ENCODE measurements around the gene ATRNL1. TPM values are rescaled to one million over a fixed set of nuclear protein-coding genes. Genes with fewer than 3 reads are reported as not detected.

ATRNL1 gene
- total RNA-seq, 1 donor from 2014 or later, result 0.93 TPM

DNA sequence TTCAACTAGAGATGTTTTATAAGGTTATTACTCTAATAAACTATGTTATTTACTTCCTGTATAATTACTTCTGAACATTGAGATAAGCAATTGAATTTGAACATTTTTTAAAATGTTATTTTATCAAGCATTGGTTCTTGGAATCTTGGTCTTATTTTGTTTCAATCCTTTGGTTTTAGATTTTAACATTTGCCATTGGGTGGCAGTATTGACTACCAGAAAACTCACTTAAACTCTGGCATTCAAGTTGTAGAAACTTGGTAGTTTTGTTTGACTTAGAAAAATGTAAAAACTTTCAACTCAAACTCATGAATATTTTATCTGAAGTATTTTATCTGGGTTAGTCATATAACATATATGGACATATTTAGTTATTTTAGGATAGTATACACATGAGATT is 48.1 kb downstream of the ATRNL1 start:
- DNase-seq (no peak), ATAC-seq (no peak)
- Histone ChIP-seq H3K4me1 (no peaks in the 10 kb centered on the region), H3K4me3 (no peak overlapping the region), H3K27me3 (no peaks in the 10 kb centered on the region), H3K36me3 (no peaks in the 10 kb centered on the region), H3K9me3 (no peaks in the 10 kb centered on the region), H3K27ac (no peak overlapping the region)
- TF ChIP-seq CTCF (IDR thresholded peaks at IDR 0.05), result peak; percentile 34
- intact Hi-C loops (cut with DNase I), result no loop called here

DNA sequence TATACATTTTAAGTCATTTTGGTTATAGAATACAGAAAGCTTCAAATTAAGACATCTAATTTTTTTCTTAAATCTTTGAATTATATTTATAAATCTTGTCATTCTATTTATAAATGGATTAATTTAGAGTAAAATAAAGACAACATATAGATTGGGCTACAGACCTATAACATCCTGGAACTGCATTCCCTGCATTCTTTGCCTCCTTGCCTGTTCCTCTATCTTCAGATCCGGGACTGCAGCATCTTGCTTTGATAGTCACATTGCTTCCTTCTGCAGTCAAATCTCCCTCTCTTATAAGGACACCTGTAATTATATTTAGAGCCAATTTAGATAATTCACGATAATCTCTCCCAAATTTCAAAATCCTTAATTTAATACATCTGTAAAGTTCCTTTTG is 64.2 kb downstream of the ATRNL1 start:
- no peaks in the 10 kb centered on the region for H3K9me3 ChIP-seq
- H3K27me3 ChIP-seq, result no peaks in the 10 kb centered on the region
- ATAC-seq (no peak), DNase-seq (no peak)
- H3K4me3 ChIP-seq, result no peak overlapping the region
- H3K27ac ChIP-seq, result no peak overlapping the region
- H3K4me1 ChIP-seq, result no peaks in the 10 kb centered on the region
- H3K36me3 ChIP-seq, result no peaks in the 10 kb centered on the region
- TF ChIP-seq CTCF (IDR thresholded peaks at IDR 0.05), result no peak
- intact Hi-C loops (cut with DNase I), result no loop called here

DNA sequence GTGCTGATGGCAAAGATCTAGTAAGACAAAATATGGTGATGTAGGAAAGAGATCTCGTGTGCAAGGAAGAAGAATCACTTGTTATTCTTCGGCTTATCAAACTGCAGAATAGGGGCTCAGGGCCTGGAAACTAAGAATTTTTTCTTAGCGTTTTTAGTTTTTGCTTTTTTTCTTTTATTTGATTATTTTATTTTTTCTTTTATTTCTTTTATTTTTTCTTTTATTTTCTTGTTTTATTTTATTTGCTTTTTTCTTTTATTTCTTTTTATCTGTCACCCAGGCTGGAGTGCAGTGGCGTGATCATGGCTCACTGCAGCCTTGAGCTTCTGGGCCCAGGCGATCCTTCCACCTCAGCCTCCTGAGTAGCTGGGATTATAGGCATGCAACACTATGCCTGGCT is 70.0 kb downstream of the ATRNL1 start:
- DNase-seq (no peak), ATAC-seq (no peak)
- intact Hi-C loops (cut with DNase I), result no loop called here
- no peak overlapping the region for H3K4me3 ChIP-seq
- H3K27me3 ChIP-seq, result no peaks in the 10 kb centered on the region
- no peak for TF ChIP-seq CTCF (IDR thresholded peaks at IDR 0.05)
- no peak overlapping the region for H3K27ac ChIP-seq
- no peaks in the 10 kb centered on the region for H3K4me1 ChIP-seq
- H3K36me3 ChIP-seq, result no peaks in the 10 kb centered on the region
- no peaks in the 10 kb centered on the region for H3K9me3 ChIP-seq

DNA sequence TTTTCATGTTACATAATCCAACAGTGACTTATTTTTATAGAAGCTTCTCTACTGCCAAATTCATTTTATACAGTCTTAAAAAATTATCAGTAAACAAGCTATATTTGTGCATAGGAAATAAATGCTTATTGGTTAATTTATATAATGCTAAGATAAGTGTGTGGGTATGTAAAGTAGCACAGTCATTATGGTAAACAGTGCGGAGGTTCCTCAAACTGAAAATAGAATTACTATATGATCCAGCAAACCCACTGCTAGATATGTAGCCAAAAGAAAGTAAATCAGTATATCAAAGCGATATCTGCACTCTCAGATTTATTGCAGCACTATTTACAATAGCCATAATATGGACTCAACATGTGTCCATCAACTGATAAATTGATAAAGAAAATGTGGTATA is 71.1 kb downstream of the ATRNL1 start:
- H3K27ac ChIP-seq, result no peak overlapping the region
- no peaks in the 10 kb centered on the region for H3K9me3 ChIP-seq
- TF ChIP-seq CTCF (IDR thresholded peaks at IDR 0.05), result no peak
- intact Hi-C loops (cut with DNase I), result no loop called here
- no peak overlapping the region for H3K4me3 ChIP-seq
- H3K27me3 ChIP-seq, result no peaks in the 10 kb centered on the region
- ATAC-seq (no peak), DNase-seq (no peak)
- H3K4me1 ChIP-seq, result no peaks in the 10 kb centered on the region
- H3K36me3 ChIP-seq, result no peaks in the 10 kb centered on the region

DNA sequence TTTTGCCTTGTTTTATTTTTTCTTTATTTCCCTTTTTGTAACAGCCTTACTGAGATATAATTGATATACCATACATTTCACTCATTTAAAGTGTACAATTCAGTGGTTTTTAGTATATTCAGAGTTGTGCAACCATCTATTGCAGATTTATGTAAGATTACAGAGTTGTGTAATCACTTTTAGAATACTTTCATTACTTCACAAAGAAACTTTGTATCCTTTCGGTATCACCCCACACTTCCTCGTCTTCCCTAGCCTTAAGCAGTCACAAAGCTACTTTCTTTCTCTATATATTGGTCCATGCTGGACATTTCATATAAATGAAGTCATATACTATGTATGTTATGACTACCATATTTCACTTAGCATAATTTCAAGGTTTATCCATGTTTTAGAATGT is 74.6 kb downstream of the ATRNL1 start:
- no peak for TF ChIP-seq CTCF (IDR thresholded peaks at IDR 0.05)
- intact Hi-C loops (cut with DNase I), result no loop called here
- no peaks in the 10 kb centered on the region for H3K27me3 ChIP-seq
- DNase-seq, result no peak
- H3K9me3 ChIP-seq, result no peaks in the 10 kb centered on the region
- no peaks in the 10 kb centered on the region for H3K4me1 ChIP-seq
- no peak overlapping the region for H3K27ac ChIP-seq
- peak; percentile 37 for ATAC-seq
- no peak overlapping the region for H3K4me3 ChIP-seq
- no peaks in the 10 kb centered on the region for H3K36me3 ChIP-seq

- peak; percentile 46 for TF ChIP-seq CTCF (IDR thresholded peaks at IDR 0.05)
- H3K4me1 ChIP-seq, result no peaks in the 10 kb centered on the region
- no peak for DNase-seq
- intact Hi-C loops (cut with DNase I), result no loop called here
- H3K4me3 ChIP-seq, result no peak overlapping the region
- H3K9me3 ChIP-seq, result no peaks in the 10 kb centered on the region
- H3K27me3 ChIP-seq, result no peaks in the 10 kb centered on the region
- H3K27ac ChIP-seq, result no peak overlapping the region
- no peaks in the 10 kb centered on the region for H3K36me3 ChIP-seq
- ATAC-seq, result no peak
Measured at GRCh38 chr10:115171392-115171960, 78.3 kb downstream of the ATRNL1 start.
